ENCODE results near the gene SEMA3A.
"Not testable (repeated sequence)": the region's sequence is repeated elsewhere in the genome, so short reads cannot be mapped to it uniquely, and the experiment has no call there.

Gene SEMA3A

DNA sequence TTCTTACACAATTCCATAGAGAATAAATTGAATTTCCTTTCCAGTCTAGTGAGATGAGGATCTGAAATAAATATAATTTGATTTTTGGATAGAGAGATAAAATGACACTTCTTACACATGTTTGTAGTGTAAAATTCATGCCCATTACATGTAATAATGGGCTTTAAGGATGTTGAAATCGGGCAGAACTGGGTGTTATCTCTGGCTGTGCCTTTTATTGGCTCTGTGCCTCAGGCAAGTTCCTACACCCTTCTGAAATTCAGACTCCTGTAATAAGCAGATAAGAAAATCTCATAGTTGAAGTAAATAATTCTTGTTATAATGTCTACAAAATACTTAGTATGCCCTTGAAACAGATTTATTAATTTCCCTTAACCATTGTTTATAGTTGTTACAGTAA, 125.6 kb downstream of the SEMA3A start:
- Histone ChIP-seq H3K27me3 (ENCODE audit: insufficient read depth, poor library complexity, severe bottlenecking) (no peaks in the 10 kb centered on the region), H3K27ac (replicated peaks) (no peak overlapping the region), H3K4me3 (replicated peaks; ENCODE audit: insufficient read depth, low read length) (no peak overlapping the region)
- no peak for DNase-seq (ENCODE audit: low read depth in 1 of 2, low spot score in 1 of 2)
- TF ChIP-seq SPI1 (IDR thresholded peaks at IDR 0.05; ENCODE audit: borderline replicate concordance, low read depth) (no peak), POLR2AphosphoS5 (IDR thresholded peaks at IDR 0.05; ENCODE audit: low read depth) (no peak)
- TF ChIP-seq, protein P1, sequence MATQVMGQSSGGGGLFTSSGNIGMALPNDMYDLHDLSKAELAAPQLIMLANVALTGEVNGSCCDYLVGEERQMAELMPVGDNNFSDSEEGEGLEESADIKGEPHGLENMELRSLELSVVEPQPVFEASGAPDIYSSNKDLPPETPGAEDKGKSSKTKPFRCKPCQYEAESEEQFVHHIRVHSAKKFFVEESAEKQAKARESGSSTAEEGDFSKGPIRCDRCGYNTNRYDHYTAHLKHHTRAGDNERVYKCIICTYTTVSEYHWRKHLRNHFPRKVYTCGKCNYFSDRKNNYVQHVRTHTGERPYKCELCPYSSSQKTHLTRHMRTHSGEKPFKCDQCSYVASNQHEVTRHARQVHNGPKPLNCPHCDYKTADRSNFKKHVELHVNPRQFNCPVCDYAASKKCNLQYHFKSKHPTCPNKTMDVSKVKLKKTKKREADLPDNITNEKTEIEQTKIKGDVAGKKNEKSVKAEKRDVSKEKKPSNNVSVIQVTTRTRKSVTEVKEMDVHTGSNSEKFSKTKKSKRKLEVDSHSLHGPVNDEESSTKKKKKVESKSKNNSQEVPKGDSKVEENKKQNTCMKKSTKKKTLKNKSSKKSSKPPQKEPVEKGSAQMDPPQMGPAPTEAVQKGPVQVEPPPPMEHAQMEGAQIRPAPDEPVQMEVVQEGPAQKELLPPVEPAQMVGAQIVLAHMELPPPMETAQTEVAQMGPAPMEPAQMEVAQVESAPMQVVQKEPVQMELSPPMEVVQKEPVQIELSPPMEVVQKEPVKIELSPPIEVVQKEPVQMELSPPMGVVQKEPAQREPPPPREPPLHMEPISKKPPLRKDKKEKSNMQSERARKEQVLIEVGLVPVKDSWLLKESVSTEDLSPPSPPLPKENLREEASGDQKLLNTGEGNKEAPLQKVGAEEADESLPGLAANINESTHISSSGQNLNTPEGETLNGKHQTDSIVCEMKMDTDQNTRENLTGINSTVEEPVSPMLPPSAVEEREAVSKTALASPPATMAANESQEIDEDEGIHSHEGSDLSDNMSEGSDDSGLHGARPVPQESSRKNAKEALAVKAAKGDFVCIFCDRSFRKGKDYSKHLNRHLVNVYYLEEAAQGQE (IDR thresholded peaks at IDR 0.05; ENCODE audit: insufficient replicate concordance, low read depth): no peak

- not testable (repeated sequence) for H3K4me3 ChIP-seq (replicated peaks; ENCODE audit: insufficient read depth, low read length); H3K27me3 ChIP-seq (ENCODE audit: insufficient read depth, poor library complexity, severe bottlenecking); DNase-seq (ENCODE audit: low read depth in 1 of 2, low spot score in 1 of 2); H3K27ac ChIP-seq (replicated peaks)
Measured at GRCh38 chr7:84062489-84062901, 132.1 kb downstream of the SEMA3A start.

DNA sequence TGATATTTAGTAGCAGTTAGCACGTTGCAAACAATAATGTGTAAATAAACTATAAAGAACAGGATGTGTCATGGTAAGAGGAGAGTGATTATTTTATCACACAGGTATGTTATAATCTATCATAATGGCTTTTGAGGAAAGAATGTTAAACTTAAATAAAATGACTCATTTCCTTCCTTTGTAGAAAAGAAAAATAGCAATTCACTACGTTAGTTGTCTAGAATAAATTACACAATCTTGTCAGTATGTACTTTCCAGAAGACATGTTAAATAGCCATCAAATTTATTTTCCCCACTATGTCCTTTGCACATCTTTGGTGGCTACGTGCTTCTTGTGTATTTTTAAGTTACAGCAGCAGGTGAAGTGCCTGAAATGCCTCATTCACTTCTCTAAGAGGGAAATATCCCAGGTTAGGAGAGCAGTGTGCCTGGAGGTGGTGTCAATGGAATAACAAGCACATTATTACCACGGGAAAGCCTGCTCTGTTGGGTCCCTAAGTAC, 133.8 kb downstream of the SEMA3A start:
- TF ChIP-seq SPI1 (IDR thresholded peaks at IDR 0.05; ENCODE audit: borderline replicate concordance, low read depth): no peak
- Histone ChIP-seq H3K27ac (replicated peaks) (no peak overlapping the region), H3K27me3 (ENCODE audit: insufficient read depth, poor library complexity, severe bottlenecking) (no peaks in the 10 kb centered on the region), H3K4me3 (replicated peaks; ENCODE audit: insufficient read depth, low read length) (no peak overlapping the region)
- no peak for DNase-seq (ENCODE audit: low read depth in 1 of 2, low spot score in 1 of 2)

DNA sequence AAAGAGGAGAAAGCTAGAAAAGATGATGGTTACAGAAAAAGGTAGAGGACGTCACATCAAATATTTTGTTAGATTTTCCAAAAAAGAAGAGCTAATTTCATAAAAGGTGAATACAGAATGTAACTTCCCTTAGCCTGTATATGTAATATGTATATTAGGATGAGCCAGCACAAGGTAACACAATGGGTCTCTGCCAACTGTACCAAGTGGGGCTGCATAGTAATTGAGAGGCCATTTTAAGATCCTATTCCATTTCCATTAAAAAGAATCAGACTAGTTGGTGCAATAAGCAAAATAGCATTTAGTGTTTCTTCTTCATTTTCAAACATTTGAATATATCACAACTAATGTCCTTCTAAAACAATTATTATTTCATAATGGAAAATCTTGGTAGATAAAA, 134.6 kb downstream of the SEMA3A start:
- H3K27ac ChIP-seq (replicated peaks): no peak overlapping the region
- no peaks in the 10 kb centered on the region for H3K27me3 ChIP-seq (ENCODE audit: insufficient read depth, poor library complexity, severe bottlenecking)
- TF ChIP-seq, protein P2, sequence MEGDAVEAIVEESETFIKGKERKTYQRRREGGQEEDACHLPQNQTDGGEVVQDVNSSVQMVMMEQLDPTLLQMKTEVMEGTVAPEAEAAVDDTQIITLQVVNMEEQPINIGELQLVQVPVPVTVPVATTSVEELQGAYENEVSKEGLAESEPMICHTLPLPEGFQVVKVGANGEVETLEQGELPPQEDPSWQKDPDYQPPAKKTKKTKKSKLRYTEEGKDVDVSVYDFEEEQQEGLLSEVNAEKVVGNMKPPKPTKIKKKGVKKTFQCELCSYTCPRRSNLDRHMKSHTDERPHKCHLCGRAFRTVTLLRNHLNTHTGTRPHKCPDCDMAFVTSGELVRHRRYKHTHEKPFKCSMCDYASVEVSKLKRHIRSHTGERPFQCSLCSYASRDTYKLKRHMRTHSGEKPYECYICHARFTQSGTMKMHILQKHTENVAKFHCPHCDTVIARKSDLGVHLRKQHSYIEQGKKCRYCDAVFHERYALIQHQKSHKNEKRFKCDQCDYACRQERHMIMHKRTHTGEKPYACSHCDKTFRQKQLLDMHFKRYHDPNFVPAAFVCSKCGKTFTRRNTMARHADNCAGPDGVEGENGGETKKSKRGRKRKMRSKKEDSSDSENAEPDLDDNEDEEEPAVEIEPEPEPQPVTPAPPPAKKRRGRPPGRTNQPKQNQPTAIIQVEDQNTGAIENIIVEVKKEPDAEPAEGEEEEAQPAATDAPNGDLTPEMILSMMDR (IDR thresholded peaks at IDR 0.05; ENCODE audit: insufficient read depth, low read length): no peak
- TF ChIP-seq GABPA (IDR thresholded peaks at IDR 0.05; ENCODE audit: low read depth) (no peak), POLR2AphosphoS5 (IDR thresholded peaks at IDR 0.05; ENCODE audit: low read depth) (no peak), SPI1 (IDR thresholded peaks at IDR 0.05; ENCODE audit: borderline replicate concordance, low read depth) (no peak)
- TF ChIP-seq, protein P1 (IDR thresholded peaks at IDR 0.05; ENCODE audit: insufficient replicate concordance, low read depth): no peak
- no peak for DNase-seq (ENCODE audit: low read depth in 1 of 2, low spot score in 1 of 2)
- no peak overlapping the region for H3K4me3 ChIP-seq (replicated peaks; ENCODE audit: insufficient read depth, low read length)

GRCh38 chr7:84058311-84059076, 136.1 kb downstream of the SEMA3A start:
- no peak overlapping the region for H3K4me3 ChIP-seq (replicated peaks; ENCODE audit: insufficient read depth, low read length)
- no peak for DNase-seq (ENCODE audit: low read depth in 1 of 2, low spot score in 1 of 2)
- H3K27me3 ChIP-seq (ENCODE audit: insufficient read depth, poor library complexity, severe bottlenecking): no peaks in the 10 kb centered on the region
- TF ChIP-seq POLR2AphosphoS5 (IDR thresholded peaks at IDR 0.05; ENCODE audit: low read depth): no peak
- no peak for TF ChIP-seq GABPA (IDR thresholded peaks at IDR 0.05; ENCODE audit: low read depth)
- H3K27ac ChIP-seq (replicated peaks): no peak overlapping the region

DNA sequence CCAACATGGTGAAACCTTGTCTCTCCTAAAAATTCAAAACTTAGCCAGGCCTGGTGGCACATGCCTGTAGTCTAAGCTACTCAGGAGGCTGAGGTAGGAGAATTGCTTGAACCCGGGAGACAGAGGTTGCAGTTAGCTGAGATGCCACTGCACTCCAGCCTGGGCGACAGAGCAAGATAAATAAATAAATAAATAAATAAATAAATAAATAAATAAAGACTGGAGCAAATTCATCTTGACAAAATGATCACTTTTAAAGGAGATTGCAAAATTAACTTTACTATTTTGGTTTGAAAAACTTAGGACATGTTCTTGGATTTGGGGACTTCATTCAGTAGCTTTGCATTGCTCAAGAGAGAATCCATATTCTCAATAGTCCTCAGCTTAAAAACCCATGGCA, 137.0 kb downstream of the SEMA3A start:
- TF ChIP-seq GABPA (IDR thresholded peaks at IDR 0.05; ENCODE audit: low read depth) (no peak), POLR2AphosphoS5 (IDR thresholded peaks at IDR 0.05; ENCODE audit: low read depth) (no peak), SPI1 (IDR thresholded peaks at IDR 0.05; ENCODE audit: borderline replicate concordance, low read depth) (no peak)
- TF ChIP-seq, protein P2 (IDR thresholded peaks at IDR 0.05; ENCODE audit: insufficient read depth, low read length): no peak
- TF ChIP-seq, protein P1 (IDR thresholded peaks at IDR 0.05; ENCODE audit: insufficient replicate concordance, low read depth): no peak
- no peak for DNase-seq (ENCODE audit: low read depth in 1 of 2, low spot score in 1 of 2)
- H3K27me3 ChIP-seq (ENCODE audit: insufficient read depth, poor library complexity, severe bottlenecking): no peaks in the 10 kb centered on the region
- no peak overlapping the region for H3K27ac ChIP-seq (replicated peaks)
- no peak overlapping the region for H3K4me3 ChIP-seq (replicated peaks; ENCODE audit: insufficient read depth, low read length)
